A673 (cell line): ENCODE results near the gene RGR. TPM values are rescaled to one million over a fixed set of nuclear protein-coding genes. Genes with fewer than 3 reads are reported as not detected.

Experiments used
- BruUV-seq: library from RNA; stranded (reverse); fragments of 400-500 nt; replicated peaks from 2 replicates; lab custom pipeline; 2021; lab: Mats Ljungman, UMichigan
- CTCF ChIA-PET: fragments of 300-600 bp; sonication (Branson Sonifier 250); formaldehyde crosslinking; loops from one replicate; lab custom pipeline; 2022; ENCODE audit warnings: antibody characterized with exemption; lab: Charles Lee
- POLR2A ChIA-PET: fragments of 300-600 bp; sonication (Branson Sonifier 250); formaldehyde crosslinking; loops from one replicate; lab custom pipeline; 2022; ENCODE audit warnings: antibody characterized with exemption; ENCODE audit not compliant: low non-redundant PET; lab: Charles Lee
- DNase-seq: peaks from one replicate; pipeline ENCODE4 v3.0.0-alpha.2; 2015; ENCODE audit warnings: low spot score
- H3K27ac ChIP-seq: fragments of 200-600 bp; sonication (generic); 2 replicates; pipeline ENCODE4 v1.5.1; 2016; ENCODE audit warnings: mixed run types, low read depth, mild to moderate bottlenecking, mixed read lengths, antibody characterized with exemption, low read length; ENCODE audit not compliant: poor library complexity, severe bottlenecking
- H3K27me3 ChIP-seq: fragments of 200-600 bp; sonication (generic); replicated peaks from 2 replicates; pipeline ENCODE4 v1.6.1; 2017; ENCODE audit warnings: mixed run types, low read depth, mild to moderate bottlenecking, mixed read lengths, antibody characterized with exemption, low read length; ENCODE audit not compliant: insufficient read depth, poor library complexity
- H3K36me3 ChIP-seq: fragments of 200-600 bp; sonication (generic); 2 replicates; pipeline ENCODE4 v1.6.1; 2016; ENCODE audit warnings: mixed run types, mild to moderate bottlenecking, mixed read lengths, antibody characterized with exemption, low read length; ENCODE audit not compliant: insufficient read depth, poor library complexity, severe bottlenecking
- H3K4me1 ChIP-seq: fragments of 200-600 bp; sonication (generic); 2 replicates; pipeline ENCODE4 v1.6.1; 2017; ENCODE audit warnings: mixed run types, mild to moderate bottlenecking, mixed read lengths, antibody characterized with exemption, low read length; ENCODE audit not compliant: insufficient read depth, poor library complexity, severe bottlenecking
- H3K4me3 ChIP-seq: fragments of 200-600 bp; sonication (generic); 2 replicates; pipeline ENCODE4 v1.5.1; 2016; ENCODE audit warnings: low read depth, mixed run types, mild to moderate bottlenecking, mixed read lengths, low read length; ENCODE audit not compliant: poor library complexity, severe bottlenecking
- H3K9me3 ChIP-seq: fragments of 200-600 bp; sonication (generic); 2 replicates; pipeline ENCODE4 v1.6.1; 2016; ENCODE audit warnings: mixed run types, low read depth, mild to moderate bottlenecking, mixed read lengths, antibody characterized with exemption, low read length; ENCODE audit not compliant: poor library complexity, severe bottlenecking
- EZH2 ChIP-seq: fragments of 200-600 bp; sonication (generic); IDR thresholded peaks from 2 replicates; pipeline ENCODE4 v1.6.1; 2017; ENCODE audit warnings: borderline replicate concordance, low read depth, mild to moderate bottlenecking, mixed read lengths, antibody characterized with exemption, low read length; ENCODE audit not compliant: poor library complexity, severe bottlenecking
- intact Hi-C: fragments of 100-400 bp; cut with micrococcal nuclease; formaldehyde crosslinking; loops from one replicate; pipeline ENCODE4 v1.10.0; 2022; ENCODE audit not compliant: unreplicated experiment
- total RNA-seq: library from RNA; stranded (reverse); gene quantifications from 2 replicates; pipeline ENCODE4 v1.2.3, GENCODE V29; 2021
- TF ChIP-seq, protein P1 (sequence below): fragments of 300-800, 200-600 bp; sonication (generic); conservative IDR thresholded peaks from 2 replicates; pipeline ENCODE4 v1.5.1; 2017; ENCODE audit warnings: low read depth, mild to moderate bottlenecking, antibody characterized with exemption, low read length, moderate library complexity, mixed read lengths

The RGR gene
- total RNA-seq, 1 experiment from 2014 or later: not detected

DNA sequence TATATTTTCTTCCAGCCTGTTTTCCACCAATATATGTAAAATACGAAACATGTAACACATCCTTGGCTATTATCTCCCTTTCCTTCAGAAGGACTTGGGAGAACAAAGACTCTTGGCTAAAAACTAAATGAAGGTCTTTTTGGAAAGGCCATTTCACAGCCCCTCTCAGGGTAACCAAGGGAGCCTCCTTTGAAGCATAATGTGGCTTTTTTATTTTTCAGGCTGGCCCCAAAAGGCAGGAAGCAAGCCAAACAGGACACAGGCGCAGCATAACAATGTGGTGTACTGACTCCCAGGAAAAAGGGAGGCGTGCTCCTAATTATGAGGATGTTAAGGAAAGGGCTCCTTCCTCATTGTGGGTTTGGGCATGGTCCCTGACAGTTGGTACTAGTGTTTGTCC, 53.2 kb downstream of the RGR start:
- no peaks in the 10 kb centered on the region for H3K36me3 ChIP-seq
- ChIA-PET POLR2A (no interaction called here), CTCF (no interaction called here)
- BruUV-seq: no TSS peak
- H3K9me3 ChIP-seq: no peaks in the 10 kb centered on the region
- H3K27me3 ChIP-seq: peaks cover 11% of the 10 kb centered on the region
- TF ChIP-seq, protein P1, sequence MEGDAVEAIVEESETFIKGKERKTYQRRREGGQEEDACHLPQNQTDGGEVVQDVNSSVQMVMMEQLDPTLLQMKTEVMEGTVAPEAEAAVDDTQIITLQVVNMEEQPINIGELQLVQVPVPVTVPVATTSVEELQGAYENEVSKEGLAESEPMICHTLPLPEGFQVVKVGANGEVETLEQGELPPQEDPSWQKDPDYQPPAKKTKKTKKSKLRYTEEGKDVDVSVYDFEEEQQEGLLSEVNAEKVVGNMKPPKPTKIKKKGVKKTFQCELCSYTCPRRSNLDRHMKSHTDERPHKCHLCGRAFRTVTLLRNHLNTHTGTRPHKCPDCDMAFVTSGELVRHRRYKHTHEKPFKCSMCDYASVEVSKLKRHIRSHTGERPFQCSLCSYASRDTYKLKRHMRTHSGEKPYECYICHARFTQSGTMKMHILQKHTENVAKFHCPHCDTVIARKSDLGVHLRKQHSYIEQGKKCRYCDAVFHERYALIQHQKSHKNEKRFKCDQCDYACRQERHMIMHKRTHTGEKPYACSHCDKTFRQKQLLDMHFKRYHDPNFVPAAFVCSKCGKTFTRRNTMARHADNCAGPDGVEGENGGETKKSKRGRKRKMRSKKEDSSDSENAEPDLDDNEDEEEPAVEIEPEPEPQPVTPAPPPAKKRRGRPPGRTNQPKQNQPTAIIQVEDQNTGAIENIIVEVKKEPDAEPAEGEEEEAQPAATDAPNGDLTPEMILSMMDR: no peak
- TF ChIP-seq EZH2: no peak
- H3K4me3 ChIP-seq: no peak overlapping the region
- DNase-seq: no peak
- intact Hi-C loops: no loop called here
- H3K27ac ChIP-seq: no peak overlapping the region
- H3K4me1 ChIP-seq: no peaks in the 10 kb centered on the region

DNA sequence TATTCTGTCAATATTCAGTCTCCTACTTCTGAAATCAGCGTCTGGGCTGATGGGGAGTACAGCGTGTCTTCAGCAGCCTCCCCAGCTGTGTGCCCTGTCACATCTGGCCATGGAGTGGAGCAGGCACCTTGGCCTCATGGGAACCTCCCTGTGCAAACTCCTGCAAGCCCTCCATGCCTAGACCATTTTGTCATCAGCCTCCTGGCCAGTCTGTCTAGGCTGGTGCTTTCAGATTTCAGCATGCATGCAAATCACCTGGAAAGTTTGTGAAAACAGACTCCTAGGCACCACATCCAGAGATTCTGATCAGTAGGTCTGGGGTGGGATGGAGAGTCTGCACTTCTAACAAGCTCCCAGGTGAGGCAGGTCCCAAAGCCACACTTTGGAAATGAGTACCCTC, 57.4 kb downstream of the RGR start:
- DNase-seq: no peak
- BruUV-seq: no TSS peak
- H3K27me3 ChIP-seq: peaks cover 11% of the 10 kb centered on the region
- no peak overlapping the region for H3K27ac ChIP-seq
- H3K4me3 ChIP-seq: no peak overlapping the region
- TF ChIP-seq EZH2: no peak
- TF ChIP-seq, protein P1: no peak
- POLR2A ChIA-PET: no interaction called here
- H3K36me3 ChIP-seq: no peaks in the 10 kb centered on the region
- intact Hi-C loops: no loop called here
- no peaks in the 10 kb centered on the region for H3K9me3 ChIP-seq
- no peaks in the 10 kb centered on the region for H3K4me1 ChIP-seq
- CTCF ChIA-PET: no interaction called here

DNA sequence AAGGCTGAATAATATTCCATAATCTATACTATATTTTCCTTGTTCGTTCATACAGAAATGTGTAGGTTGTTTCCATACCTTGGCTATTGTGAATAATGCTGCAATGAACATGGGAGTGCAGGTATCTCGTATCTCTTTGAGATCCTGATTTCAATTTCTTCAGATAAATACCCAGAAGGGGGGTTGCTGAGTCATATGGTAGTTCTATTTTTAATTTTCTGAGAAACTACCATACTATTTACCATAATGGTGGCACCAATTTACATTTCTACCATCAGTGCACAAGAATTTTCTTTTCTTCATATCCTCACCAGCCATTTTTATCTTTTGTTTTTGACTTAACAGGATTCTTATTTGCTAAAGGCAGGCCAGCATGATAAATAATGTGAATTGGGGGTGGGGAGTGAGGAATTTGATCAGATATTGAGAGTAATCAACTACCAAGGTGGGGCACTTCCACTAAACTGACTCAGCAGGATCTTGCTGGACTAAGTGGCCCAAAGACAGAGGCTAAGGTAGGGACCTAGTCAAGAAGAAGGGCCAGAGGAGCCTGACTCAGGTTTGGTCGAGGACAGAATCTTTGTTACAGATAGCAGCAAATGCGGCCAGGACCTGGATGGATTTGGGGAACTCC, 62.0 kb downstream of the RGR start:
- BruUV-seq: no TSS peak
- peaks cover 3% of the 10 kb centered on the region for H3K27me3 ChIP-seq
- intact Hi-C loops: no loop called here
- TF ChIP-seq, protein P1: no peak
- TF ChIP-seq EZH2: no peak
- no peaks in the 10 kb centered on the region for H3K36me3 ChIP-seq
- POLR2A ChIA-PET: no interaction called here
- H3K9me3 ChIP-seq: no peaks in the 10 kb centered on the region
- CTCF ChIA-PET: no interaction called here
- no peak overlapping the region for H3K4me3 ChIP-seq
- peaks cover 14% of the 10 kb centered on the region for H3K4me1 ChIP-seq
- no peak overlapping the region for H3K27ac ChIP-seq
- DNase-seq: no peak
